Measurements from ENCODE around the gene RBMS1. TPM values are rescaled to one million over a fixed set of nuclear protein-coding genes. Genes with fewer than 3 reads are reported as not detected.

Gene RBMS1
- total RNA-seq, 1 experiment from 2014 or later = 77.5 TPM

- H3K56ac ChIP-seq (ENCODE audit: insufficient read length, low read depth, low read length) = no peak overlapping the region
Measured at GRCh38 chr2:160308476-160308875, 185.1 kb downstream of the RBMS1 start.

More at GRCh38 chr2:160308476-160308875, 185.1 kb downstream of the RBMS1 start:
- Mint-ChIP-seq H3K27me3 (ENCODE audit: low read depth) (no peaks in the 10 kb centered on the region), H3K27ac (no peak overlapping the region), H3K9me3 (no peaks in the 10 kb centered on the region), H3K4me1 (peaks cover 14% of the 10 kb centered on the region in 2 experiments), H3K36me3 (ENCODE audit: insufficient read depth in 1 of 3, low read depth in 3 of 3) (peaks cover 0 to 21% (median 13%) of the 10 kb centered on the region in 3 experiments; a peak in 4 of 7 replicates), H3K4me3 (no peak overlapping the region)
- H3K79me2 ChIP-seq (ENCODE audit: insufficient read depth, low read length) = no peaks in the 10 kb centered on the region
- no peak overlapping the region for H4K5ac ChIP-seq (ENCODE audit: insufficient read length, low read depth, low read length)
- H2BK20ac ChIP-seq (ENCODE audit: low read depth, low read length, poor library complexity, severe bottlenecking) = no peak overlapping the region
- DNase-seq = no peak
- no peaks in the 10 kb centered on the region for H4K20me1 ChIP-seq (ENCODE audit: control insufficient read depth, insufficient read depth, insufficient read length)
- WGBS (ENCODE audit: extremely low coverage, insufficient read length, low lambda C conversion rate) = no CpG with 5 or more reads among the region's 3 CpGs
- H3K79me1 ChIP-seq (ENCODE audit: insufficient read depth, low read depth, low read length, poor library complexity, severe bottlenecking) = no peaks in the 10 kb centered on the region
- H2BK5ac ChIP-seq (ENCODE audit: insufficient read length, low read length) = no peak overlapping the region
- no peak overlapping the region for H3K23ac ChIP-seq (ENCODE audit: insufficient read length, low read depth, low read length)
- no peak overlapping the region for H2BK120ac ChIP-seq (ENCODE audit: low read depth, low read length, poor library complexity, severe bottlenecking)
- H3K4me1 ChIP-seq (ENCODE audit: insufficient read depth, low read length) = no peaks in the 10 kb centered on the region; the same call in 1 of the 2 replicates
- H3K18ac ChIP-seq (ENCODE audit: insufficient read length, low read depth, low read length) = no peak overlapping the region
- no peak overlapping the region for H2AFZ ChIP-seq (ENCODE audit: low read length)
- no peaks in the 10 kb centered on the region for H3K27me3 ChIP-seq (ENCODE audit: insufficient read depth, low read length)
- no peak overlapping the region for H3T11ph ChIP-seq (ENCODE audit: low read length)
- no peaks in the 10 kb centered on the region for H3K9me3 ChIP-seq (ENCODE audit: control insufficient read depth, low read depth, low read length)
- H2AK5ac ChIP-seq (ENCODE audit: insufficient read length, low read length) = no peak overlapping the region
- TF ChIP-seq, protein P1, sequence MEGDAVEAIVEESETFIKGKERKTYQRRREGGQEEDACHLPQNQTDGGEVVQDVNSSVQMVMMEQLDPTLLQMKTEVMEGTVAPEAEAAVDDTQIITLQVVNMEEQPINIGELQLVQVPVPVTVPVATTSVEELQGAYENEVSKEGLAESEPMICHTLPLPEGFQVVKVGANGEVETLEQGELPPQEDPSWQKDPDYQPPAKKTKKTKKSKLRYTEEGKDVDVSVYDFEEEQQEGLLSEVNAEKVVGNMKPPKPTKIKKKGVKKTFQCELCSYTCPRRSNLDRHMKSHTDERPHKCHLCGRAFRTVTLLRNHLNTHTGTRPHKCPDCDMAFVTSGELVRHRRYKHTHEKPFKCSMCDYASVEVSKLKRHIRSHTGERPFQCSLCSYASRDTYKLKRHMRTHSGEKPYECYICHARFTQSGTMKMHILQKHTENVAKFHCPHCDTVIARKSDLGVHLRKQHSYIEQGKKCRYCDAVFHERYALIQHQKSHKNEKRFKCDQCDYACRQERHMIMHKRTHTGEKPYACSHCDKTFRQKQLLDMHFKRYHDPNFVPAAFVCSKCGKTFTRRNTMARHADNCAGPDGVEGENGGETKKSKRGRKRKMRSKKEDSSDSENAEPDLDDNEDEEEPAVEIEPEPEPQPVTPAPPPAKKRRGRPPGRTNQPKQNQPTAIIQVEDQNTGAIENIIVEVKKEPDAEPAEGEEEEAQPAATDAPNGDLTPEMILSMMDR (conservative IDR thresholded peaks at IDR 0.05) = no peak
- no peak overlapping the region for H2BK12ac ChIP-seq (ENCODE audit: insufficient read length, low read depth, low read length)
- H3K27ac ChIP-seq (ENCODE audit: insufficient read length, low read depth, low read length) = no peak overlapping the region
- H3K23me2 ChIP-seq (ENCODE audit: insufficient read length, low read depth, low read length, poor library complexity, severe bottlenecking) = no peaks in the 10 kb centered on the region
- H3K4ac ChIP-seq (ENCODE audit: low read depth, low read length) = no peak overlapping the region
- no peak overlapping the region for H4K8ac ChIP-seq (replicated peaks; ENCODE audit: insufficient read length, low read depth, low read length)
- H3K9ac ChIP-seq (ENCODE audit: extremely low read depth, insufficient read length, low read length) = no peak overlapping the region
- H4K91ac ChIP-seq (ENCODE audit: insufficient read length, low read depth, low read length) = no peak overlapping the region
- no peak overlapping the region for H2BK15ac ChIP-seq (ENCODE audit: low read depth, low read length)
- no peak overlapping the region for H3K4me2 ChIP-seq (ENCODE audit: insufficient read depth, insufficient read length, low read length)
- H3K14ac ChIP-seq (ENCODE audit: insufficient read depth, low read length) = no peak overlapping the region

Data from H9 (cell line).